SHP77 treated with DMSO at 0.1 percent for 48 hours (cell line): ENCODE data around the gene LRP4.
"Not testable (repeated sequence)": the region's sequence is repeated elsewhere in the genome, so short reads cannot be mapped to it uniquely, and the experiment has no call there.

Experiments used
- DNase-seq: peaks from one replicate; lab custom pipeline; 2025; lab: John Stamatoyannopoulos, UW

LRP4 gene

DNA sequence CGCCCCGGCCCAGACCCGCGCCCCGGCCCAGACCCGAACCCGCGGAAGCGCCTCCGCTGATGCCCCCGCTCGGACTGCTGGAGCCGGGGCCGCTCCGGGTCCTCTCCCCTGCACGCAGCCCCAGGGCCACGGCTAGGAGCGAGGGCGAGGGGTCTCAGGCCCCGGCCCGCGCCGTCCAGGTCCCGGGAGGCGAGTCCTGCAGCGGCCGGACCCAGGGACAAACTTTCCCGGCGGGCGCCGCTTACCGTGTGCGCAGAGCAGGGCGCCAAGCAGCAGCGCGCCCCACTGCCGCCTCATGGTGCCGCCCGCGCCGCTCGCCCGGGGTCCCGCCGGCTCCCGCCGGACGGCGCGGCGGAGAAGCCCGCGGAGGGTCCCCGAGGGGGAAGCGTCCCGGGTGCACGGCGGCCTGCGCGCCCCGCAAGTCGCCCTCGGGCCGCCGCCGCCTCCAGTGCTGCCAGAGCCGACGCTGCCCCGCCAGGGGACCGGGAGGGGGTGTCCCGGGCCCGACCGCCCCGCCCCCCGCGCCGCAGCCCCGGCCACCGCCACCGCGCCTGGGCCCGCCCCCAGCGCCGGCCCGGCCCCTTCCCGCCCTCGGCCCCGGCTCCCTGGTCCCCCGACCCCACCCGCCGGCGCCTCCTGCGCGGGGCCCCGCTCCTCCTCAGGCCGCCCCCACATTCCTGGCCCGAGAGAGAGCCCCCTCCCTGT, at the start of gene LRP4:
Gene LRP4, minus strand, starts transcription at position 468 of the 705 bp plus-strand sequence. Its CDS starts 171 bp downstream, at position 297.
- DNase-seq = no peak

DNA sequence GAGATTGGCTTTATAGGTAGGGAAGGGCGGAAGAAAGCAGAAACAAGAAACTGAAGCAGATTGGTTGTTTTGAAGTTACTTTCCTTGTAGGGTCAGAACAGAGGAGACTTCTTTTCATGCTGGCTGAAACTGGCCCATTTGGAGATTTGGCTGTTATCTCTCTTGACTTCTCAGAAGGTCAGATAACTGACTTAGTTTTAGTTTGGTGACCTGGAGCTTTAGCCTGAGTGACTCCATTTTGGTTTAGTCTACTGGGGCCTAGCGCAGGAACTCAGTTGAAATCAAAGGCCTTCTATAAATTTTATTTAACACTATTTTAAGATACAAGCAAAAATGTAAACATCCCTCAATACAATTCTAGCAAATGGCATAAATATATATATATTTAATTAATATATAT, 49.6 kb upstream of the LRP4 start:
- no peak for DNase-seq

- no peak for DNase-seq
Observed at GRCh38 chr11:46966773-46967172, 48.4 kb upstream of the LRP4 start.

DNA sequence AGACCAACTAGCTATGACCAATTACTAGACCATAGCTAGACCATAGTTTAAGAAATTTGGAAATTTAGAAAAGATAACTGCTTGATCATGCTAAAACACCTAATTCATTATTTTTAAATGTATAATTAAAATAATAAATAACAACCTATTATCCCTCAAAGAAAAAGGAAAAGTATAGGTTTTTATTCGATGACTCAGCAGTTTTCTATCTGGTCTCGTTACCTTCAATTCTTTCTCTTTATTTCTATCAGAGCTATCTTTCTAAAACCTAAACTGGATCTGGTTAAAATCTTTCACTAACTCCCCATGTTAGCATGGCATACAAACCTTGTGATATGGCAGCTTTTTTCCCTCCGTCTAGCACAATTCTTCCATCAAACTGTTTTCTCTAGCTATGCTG, 45.5 kb upstream of the LRP4 start:
- DNase-seq = no peak

DNA sequence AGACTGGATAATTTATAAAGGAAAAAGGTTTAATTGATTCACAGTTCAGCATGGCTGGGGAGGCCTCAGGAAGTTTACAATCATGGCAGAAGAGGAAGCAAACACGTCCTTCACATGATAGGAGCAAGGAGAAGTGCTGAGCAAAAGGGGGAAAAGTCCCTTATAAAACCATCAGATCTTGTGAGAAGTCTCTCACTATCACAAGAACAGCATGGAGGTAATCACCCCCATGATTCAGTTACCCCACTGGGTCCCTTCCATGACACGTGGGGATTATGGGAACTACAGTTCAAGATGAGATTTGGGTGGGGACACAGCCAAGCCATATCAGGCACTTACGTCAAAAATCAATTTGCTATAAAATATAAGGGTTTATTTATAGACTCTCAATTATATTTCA, 43.5 kb upstream of the LRP4 start:
- DNase-seq = not testable (repeated sequence)

DNA sequence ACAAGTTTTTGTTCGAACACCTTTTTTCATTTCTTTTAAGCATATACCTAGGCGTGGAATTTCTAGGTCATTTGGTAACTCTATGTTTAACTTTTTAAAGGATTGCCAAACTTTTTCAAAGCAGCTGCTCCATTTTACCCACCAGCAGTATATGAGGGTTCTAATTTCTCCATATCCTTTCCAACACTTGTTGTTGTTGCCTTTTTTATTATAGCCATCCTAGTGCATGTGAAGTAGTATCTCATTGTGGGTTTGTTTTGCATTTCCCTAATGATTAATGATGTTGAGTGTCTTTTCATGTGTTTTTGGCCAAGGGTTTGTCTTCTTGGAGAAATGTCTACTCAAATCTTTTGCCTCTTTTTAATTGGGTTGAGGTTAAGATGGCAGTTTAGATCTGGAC, 42.7 kb upstream of the LRP4 start:
- no peak for DNase-seq

DNA sequence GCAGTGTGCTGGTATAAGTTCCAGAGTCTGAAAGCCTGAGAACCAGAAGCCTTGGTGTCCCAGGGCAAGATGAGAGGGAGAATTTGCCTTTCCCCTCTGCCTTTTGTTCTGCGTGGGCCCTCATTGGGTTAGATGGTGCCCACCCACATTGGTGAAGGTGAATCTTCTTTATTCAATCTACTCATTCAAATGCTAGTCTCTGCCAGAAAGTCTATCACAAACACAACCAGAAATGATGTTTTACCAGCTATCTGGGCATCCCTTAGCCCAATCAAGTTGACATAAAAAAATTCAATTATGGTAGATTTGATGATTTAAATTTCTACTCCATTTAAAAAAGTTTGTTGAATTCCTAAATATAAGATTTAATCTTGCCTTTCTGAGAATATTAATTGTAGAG, 40.4 kb upstream of the LRP4 start:
- no peak for DNase-seq

GRCh38 chr11:46953093-46953492, 34.7 kb upstream of the LRP4 start:
- DNase-seq = no peak

DNA sequence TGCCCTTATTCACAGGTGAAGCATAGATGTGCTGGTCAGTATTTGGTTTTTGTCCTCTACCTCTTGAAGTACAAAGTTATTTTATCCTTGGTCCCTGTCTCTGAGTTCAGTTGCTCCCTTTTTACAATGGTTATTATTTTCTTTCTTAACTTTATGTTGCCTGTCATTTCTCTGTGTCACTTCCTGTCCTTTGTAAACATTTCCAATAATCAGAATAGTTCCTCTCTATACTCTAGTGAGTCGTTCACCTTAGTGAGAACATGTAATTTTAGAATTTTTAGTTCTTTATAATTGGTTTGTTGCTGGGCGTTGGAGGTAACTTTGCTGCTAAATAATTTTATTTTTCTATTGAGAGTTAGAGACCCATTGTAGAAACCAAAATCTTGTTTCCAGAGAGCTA, 34.2 kb upstream of the LRP4 start:
- DNase-seq = no peak

DNA sequence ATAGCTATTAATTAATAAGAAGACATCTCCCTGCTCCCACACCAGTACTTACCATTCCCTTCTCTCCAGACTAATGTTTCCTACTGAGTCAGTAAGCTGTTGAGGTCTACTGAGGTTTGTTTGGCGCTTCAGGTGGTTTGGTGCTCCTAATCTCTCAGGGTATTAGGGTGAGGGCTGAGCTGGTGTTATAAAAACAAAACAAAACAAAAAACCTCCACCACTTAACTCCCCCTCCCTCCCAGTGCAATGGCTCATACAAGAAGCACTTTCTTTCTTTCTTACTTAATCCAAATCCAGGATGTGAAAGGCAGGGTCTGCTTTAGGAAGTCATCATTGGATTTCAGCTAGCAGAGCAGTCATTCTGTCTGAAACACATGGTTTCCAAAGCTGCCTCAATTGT, 33.5 kb upstream of the LRP4 start:
- DNase-seq = no peak

- DNase-seq = no peak
Observed at GRCh38 chr11:46949297-46949696, 30.9 kb upstream of the LRP4 start.

DNA sequence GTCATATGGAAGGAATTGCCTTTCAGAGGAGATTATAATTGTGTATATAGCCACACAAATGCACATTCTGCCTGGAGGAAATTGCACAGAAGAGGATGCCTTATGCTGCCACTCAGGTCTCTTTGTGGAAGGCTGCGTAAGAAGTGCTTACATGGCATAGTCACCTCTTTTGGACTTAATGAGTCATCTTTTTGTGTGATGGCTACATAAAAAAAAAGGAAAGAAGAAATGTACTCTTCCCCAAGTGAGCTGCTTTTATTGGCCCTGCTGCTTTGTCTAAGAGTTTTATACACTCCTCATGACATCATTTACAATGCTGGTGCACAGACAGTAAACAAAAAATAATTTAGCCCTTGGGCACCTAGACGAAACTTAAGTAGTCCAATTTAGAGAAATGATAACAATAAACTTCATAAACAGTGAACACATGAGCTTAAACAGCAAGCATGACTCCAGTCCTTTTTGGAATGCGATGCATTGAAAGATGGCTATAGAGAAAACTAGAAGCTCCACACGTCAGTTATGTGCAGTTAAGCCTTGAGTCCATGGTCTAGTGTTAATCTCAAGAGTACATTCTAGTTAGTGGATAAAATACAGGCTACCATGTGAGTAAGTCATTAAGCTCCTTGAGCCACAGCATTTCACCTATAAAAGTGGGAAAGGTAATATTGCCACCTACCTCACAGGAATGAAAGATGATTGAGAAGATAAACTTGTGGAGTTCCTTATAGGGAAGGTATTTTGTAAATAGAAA, 30.2 kb upstream of the LRP4 start:
- no peak for DNase-seq

- DNase-seq = no peak
Observed at GRCh38 chr11:46947399-46948077, 29.2 kb upstream of the LRP4 start.

DNA sequence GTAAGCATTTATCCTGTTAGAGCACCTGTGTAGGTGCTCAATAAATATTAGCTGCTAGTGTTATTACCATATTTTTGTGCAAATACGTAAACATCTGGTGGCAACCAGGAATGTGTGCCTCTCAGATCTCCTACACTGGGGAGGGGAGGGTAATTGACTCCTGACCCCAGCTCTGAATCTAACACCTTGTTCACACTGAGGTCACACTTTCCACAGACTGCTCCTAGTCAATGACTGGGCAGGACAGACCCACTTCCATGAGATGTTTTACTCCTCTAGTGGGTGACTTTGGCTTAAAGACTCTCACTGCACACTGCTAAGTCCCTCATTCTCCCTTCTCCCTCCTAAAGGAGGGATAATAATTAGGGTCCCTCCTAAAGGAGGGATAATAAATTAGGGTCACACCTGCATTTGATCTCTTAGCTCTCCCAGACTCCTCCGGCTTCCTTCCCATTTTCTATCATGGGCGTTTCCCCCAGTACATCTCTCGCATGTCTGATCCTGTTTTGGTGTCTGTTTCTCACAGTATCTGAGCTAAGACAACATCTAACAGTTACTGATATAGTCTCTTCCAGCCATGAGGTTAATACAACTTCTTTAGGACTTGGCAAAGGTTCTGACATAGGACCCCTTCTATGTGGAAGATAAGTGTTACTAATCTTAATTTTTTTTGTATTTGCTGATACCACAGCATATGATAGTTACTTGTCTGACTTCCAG, 26.2 kb upstream of the LRP4 start:
- DNase-seq = no peak

- no peak for DNase-seq
Observed at GRCh38 chr11:46942172-46942571, 23.8 kb upstream of the LRP4 start.

DNA sequence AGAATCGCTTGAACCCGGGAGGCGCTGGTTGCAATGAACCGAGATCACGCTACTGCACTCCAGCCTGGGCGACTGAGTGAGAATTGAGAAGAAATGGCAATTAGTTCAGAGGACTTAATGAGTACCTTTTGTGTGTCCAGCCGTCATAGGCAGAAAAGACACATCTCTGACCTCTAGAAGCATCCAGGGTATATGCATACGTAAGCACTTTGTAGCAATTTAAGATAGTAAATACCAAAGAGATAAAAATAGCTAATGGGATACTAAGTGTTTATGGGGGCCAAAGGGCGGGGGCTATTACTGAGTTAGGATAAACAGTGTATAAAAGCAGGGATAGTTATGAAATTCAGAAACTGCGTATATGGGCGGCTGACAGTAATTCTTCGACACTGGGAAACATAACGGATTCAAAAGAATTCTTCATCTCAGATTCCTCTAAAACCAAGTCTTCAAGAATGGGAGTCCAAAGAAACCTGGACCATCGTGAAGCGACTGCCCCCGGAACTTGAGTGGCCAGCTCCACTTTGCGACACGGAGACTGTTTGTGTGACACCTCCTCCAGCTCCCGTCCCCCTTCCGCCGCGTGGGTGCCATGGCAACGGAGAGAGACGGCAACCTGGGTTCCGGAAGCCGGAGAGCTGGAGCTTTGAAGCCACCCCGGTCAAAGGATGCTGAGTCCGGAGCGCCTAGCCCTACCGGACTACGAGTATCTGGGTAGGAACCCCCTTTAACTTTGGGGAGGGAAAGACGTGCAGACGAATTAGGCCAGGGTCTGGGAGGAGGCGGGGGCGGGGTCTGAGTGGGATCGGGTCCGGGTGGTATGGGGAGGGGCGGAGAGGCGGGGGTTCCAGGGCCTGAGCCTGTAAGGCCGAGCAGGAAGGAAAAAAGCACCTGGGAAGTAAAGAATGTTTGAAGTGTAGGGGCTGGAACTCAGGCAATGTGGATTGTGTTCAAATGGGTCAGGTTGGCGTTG, 18.1 kb upstream of the LRP4 start, which contains the start of gene CSTPP1:
Gene CSTPP1, plus strand, starts transcription at position 624 of the 973 bp plus-strand sequence. Its CDS starts 45 bp downstream, at position 669.
- peak; percentile 87 for DNase-seq

DNA sequence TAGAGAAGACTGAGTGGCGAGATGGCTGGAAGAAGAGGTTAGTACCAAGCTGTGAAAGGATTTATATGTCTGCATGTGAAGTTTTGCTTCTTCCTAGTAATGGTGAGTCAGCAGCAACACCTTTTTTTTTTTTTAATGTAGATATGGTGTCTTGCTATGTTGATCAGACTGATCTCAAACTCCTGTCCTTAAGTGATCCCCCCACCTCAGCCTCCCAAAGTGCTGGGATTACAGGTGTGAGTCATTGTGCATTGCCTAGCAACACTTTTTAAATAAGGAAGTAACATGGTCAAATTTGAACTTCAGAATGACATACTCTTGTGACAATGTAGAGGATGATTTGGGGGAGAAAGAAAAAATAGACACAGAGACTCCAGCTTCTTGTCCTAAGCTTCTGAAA, 11.7 kb upstream of the LRP4 start:
- no peak for DNase-seq

DNA sequence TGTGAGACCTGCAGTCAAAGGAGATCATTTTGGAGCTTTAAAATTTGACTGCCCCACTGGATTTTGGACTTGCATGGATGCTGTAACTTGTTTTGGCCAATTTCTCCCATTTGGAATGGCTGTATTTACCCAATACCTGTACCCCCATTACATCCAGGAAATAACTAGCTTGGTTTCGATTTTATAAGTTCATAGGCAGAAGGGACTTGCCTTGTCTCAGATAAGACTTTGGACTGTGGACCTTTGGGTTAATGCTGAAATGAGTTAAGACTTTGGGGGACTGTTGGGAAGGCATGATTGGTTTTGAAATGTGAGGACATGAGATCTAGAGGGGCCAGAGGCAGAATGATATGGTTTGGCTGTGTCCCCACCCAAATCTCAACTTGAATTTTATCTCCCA, 10.4 kb upstream of the LRP4 start:
- DNase-seq = not testable (repeated sequence)

DNA sequence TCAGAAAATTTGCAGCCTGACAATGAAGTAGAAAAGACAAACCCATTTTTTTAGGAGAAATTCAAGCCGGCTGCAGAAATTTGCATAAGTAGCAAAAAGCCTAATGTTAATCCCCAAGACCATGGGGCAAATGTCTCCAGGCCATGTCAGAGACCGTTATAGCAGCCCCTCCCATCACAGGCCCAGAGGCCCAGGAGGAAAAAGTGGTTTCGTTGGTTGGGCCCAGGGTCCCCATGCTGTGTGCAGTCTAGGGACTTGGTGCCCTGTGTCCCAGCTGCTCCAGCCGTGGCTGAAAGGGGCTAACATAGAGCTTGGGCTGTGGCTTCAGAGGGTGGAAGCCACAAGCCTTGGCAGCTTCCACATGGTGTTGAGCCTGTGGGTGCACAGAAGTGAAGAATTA, 9.6 kb upstream of the LRP4 start:
- not testable (repeated sequence) for DNase-seq

DNA sequence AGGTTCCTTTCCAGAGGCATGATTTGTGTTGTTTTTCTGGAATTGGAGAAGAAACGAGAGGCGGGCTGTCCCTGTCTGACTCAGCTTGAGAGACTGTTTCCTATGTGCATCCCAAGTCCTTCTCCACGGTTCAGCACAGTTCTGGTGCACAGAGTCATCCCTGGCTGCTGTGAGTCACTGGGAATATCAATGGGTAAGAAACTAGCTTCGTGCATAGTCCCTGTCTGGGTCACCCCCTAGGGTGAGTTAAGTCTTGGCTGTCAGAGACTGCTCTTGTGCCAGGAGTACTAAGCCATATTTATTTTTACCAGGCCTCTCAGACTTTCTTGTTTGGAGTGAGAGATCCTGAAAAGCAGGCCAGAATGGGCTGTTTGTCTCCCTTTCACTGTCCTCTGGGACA, 2.4 kb upstream of the LRP4 start:
- DNase-seq = no peak
